NB4 (cell line): ENCODE results near the gene CPSF7.

Experiments used
- DNase-seq: peaks from one replicate; pipeline ENCODE4 v3.0.0; 2010; ENCODE audit warnings: low read depth
- H3K4me3 ChIP-seq: one replicate; pipeline ENCODE4 v1.5.1; 2011; ENCODE audit warnings: mild to moderate bottlenecking, low read depth, low read length, moderate library complexity
- CTCF ChIP-seq: IDR thresholded peaks from one replicate; pipeline ENCODE4 v1.5.1; 2012; ENCODE audit warnings: low read depth, low read length
- MAX ChIP-seq: IDR thresholded peaks from 2 replicates; pipeline ENCODE4 v1.6.1; 2011; ENCODE audit warnings: low read depth, low read length
- MYC ChIP-seq: IDR thresholded peaks from 2 replicates; pipeline ENCODE4 v1.6.1; 2011; ENCODE audit warnings: low read depth, low read length
- POLR2A ChIP-seq: IDR thresholded peaks from 2 replicates; pipeline ENCODE4 v1.6.1; 2011; ENCODE audit warnings: mild to moderate bottlenecking; ENCODE audit not compliant: insufficient read length; ENCODE audit errors: extremely low read depth

CPSF7 gene

GRCh38 chr11:61361237-61361740 is 68.5 kb downstream of the CPSF7 start:
- TF ChIP-seq POLR2A = no peak
- TF ChIP-seq CTCF = no peak
- TF ChIP-seq MYC = no peak
- no peak for TF ChIP-seq MAX
- no peak for DNase-seq
- peak overlapping the region; percentile 98 for H3K4me3 ChIP-seq

GRCh38 chr11:61359516-61359915 is 70.3 kb downstream of the CPSF7 start:
- peak; percentile 27 for DNase-seq
- H3K4me3 ChIP-seq = no peak overlapping the region
- TF ChIP-seq MYC = no peak
- no peak for TF ChIP-seq CTCF
- TF ChIP-seq MAX = no peak
- TF ChIP-seq POLR2A = no peak

- no peak for DNase-seq
- H3K4me3 ChIP-seq = no peak overlapping the region
- TF ChIP-seq POLR2A = no peak
- TF ChIP-seq MYC = no peak
- TF ChIP-seq MAX = no peak
- TF ChIP-seq CTCF = no peak
Measured at GRCh38 chr11:61358566-61358965, 71.2 kb downstream of the CPSF7 start.

- TF ChIP-seq CTCF = no peak
- TF ChIP-seq MYC = no peak
- DNase-seq = no peak
- no peak overlapping the region for H3K4me3 ChIP-seq
Measured at GRCh38 chr11:61357894-61358239, 71.9 kb downstream of the CPSF7 start.

GRCh38 chr11:61357233-61357893 is 72.4 kb downstream of the CPSF7 start:
- DNase-seq = peak; percentile 82
- TF ChIP-seq MAX = peak; percentile 61; the same call in 1 of the 2 replicates
- TF ChIP-seq POLR2A = no peak
- TF ChIP-seq CTCF = no peak
- peak; percentile 72 for TF ChIP-seq MYC
- no peak overlapping the region for H3K4me3 ChIP-seq

- DNase-seq = no peak
- TF ChIP-seq MYC (no peak), CTCF (no peak), POLR2A (no peak), MAX (no peak)
- H3K4me3 ChIP-seq = no peak overlapping the region
Measured at GRCh38 chr11:61356706-61357105, 73.1 kb downstream of the CPSF7 start.
